Panc1 (cell line): Measurements from ENCODE around the gene NUP210L. TPM values are rescaled to one million over a fixed set of nuclear protein-coding genes. Genes with fewer than 3 reads are reported as not detected.

Source experiments
- ATAC-seq: fragments of 200-7000 bp; cut with Tn5 transposase; 2 replicates; pipeline ENCODE4 v1.9.1; 2020; ENCODE audit warnings: mild to moderate bottlenecking, moderate library complexity
- BruUV-seq: library from RNA; stranded (reverse); fragments of 400-500 nt; replicated peaks from 2 replicates; lab custom pipeline; 2021; lab: Mats Ljungman, UMichigan
- CTCF ChIA-PET: fragments of 300-600 bp; sonication (Branson Sonifier 250); formaldehyde crosslinking; loops from one replicate; lab custom pipeline; 2022; ENCODE audit warnings: antibody characterized with exemption; lab: Charles Lee
- POLR2A ChIA-PET: fragments of 300-600 bp; sonication (Branson Sonifier 250); formaldehyde crosslinking; loops from one replicate; lab custom pipeline; 2022; ENCODE audit warnings: antibody characterized with exemption; lab: Charles Lee
- DNase-seq: peaks from one replicate; pipeline ENCODE4 v3.0.0-alpha.2; 2010; ENCODE audit warnings: low read depth, low spot score
- H3K27ac ChIP-seq: 2 replicates; pipeline ENCODE4 v1.5.1; 2011; ENCODE audit warnings: mild to moderate bottlenecking, low read length, inconsistent platforms
- H3K27me3 ChIP-seq: fragments of 200-500 bp; sonication (Bioruptor generic); 2 replicates; pipeline ENCODE4 v1.6.0; 2014; ENCODE audit warnings: low read length, inconsistent platforms; ENCODE audit not compliant: control insufficient read depth, insufficient read depth
- H3K36me3 ChIP-seq: fragments of 200-500 bp; sonication (Bioruptor generic); 2 replicates; pipeline ENCODE4 v1.5.1; 2014; ENCODE audit warnings: inconsistent platforms, mild to moderate bottlenecking, low read length, moderate library complexity; ENCODE audit not compliant: control insufficient read depth, insufficient read depth
- H3K4me1 ChIP-seq: 2 replicates; pipeline ENCODE4 v1.5.1; 2011; ENCODE audit warnings: inconsistent platforms, mild to moderate bottlenecking, low read length, moderate library complexity; ENCODE audit not compliant: control insufficient read depth, insufficient read depth
- H3K4me3 ChIP-seq, 2 experiments: 2 replicates each; pipeline ENCODE4 v1.5.1; 2011 to 2012; ENCODE audit warnings: low read depth in 2 of 2, low read length in 2 of 2, mild to moderate bottlenecking in 2 of 2, inconsistent platforms in 1 of 2, moderate library complexity in 1 of 2
- H3K9me3 ChIP-seq: fragments of 200-500 bp; sonication (Bioruptor generic); 2 replicates; pipeline ENCODE4 v1.5.1; 2014; ENCODE audit warnings: low read depth, mild to moderate bottlenecking, inconsistent platforms, low read length, moderate library complexity; ENCODE audit not compliant: control insufficient read depth, insufficient read depth
- POLR2AphosphoS5 ChIP-seq: IDR thresholded peaks from 2 replicates; pipeline ENCODE4 v1.6.1; 2012; ENCODE audit warnings: mild to moderate bottlenecking, low read depth, low read length, moderate library complexity
- SIN3A ChIP-seq: IDR thresholded peaks from 2 replicates; pipeline ENCODE4 v1.6.1; 2012; ENCODE audit warnings: low read depth, mild to moderate bottlenecking, low read length, moderate library complexity, borderline replicate concordance; ENCODE audit not compliant: insufficient read depth
- TCF7L2 ChIP-seq: IDR thresholded peaks from 2 replicates; pipeline ENCODE4 v1.6.1; 2011; ENCODE audit warnings: mild to moderate bottlenecking, low read depth, low read length, inconsistent platforms
- in situ Hi-C: cut with HindIII; loops from 2 replicates; pipeline ENCODE4 v1.10.0; 2016; ENCODE audit warnings: low sequenced_read_pairs, low pct_unique_long_range_greater_than_20kb
- intact Hi-C: fragments of 100-400 bp; cut with micrococcal nuclease; formaldehyde crosslinking; loops from one replicate; pipeline ENCODE4 v1.10.0; 2022; ENCODE audit not compliant: unreplicated experiment
- total RNA-seq: library from RNA; stranded (reverse); gene quantifications from one replicate; pipeline ENCODE4 v1.2.1, GENCODE V29; 2021; ENCODE audit not compliant: unreplicated experiment
- TF ChIP-seq, protein P1 (sequence below): fragments of 450-650 bp; IDR thresholded peaks from 2 replicates; pipeline ENCODE4 v1.5.1; 2017; ENCODE audit warnings: mild to moderate bottlenecking
- TF ChIP-seq, protein P2 (sequence below), 2 experiments: IDR thresholded peaks; 2 replicates each; pipeline ENCODE4 v1.6.1; 2011 to 2012; ENCODE audit warnings: low read depth in 2 of 2, control low read depth in 1 of 2, low read length in 1 of 2, mild to moderate bottlenecking in 1 of 2, moderate library complexity in 1 of 2; ENCODE audit not compliant: insufficient read depth in 1 of 2

Gene NUP210L
- total RNA-seq, 1 experiment from 2014 or later: 0.05 TPM

- ATAC-seq (no peak), DNase-seq (no peak)
- no peak overlapping the region for H3K4me3 ChIP-seq
- no peak overlapping the region for H3K27ac ChIP-seq
- in situ Hi-C loops: no loop called here
- ChIA-PET POLR2A (no interaction called here), CTCF (no interaction called here)
- intact Hi-C loops: no loop called here
- no peaks in the 10 kb centered on the region for H3K9me3 ChIP-seq
- TF ChIP-seq, protein P1, sequence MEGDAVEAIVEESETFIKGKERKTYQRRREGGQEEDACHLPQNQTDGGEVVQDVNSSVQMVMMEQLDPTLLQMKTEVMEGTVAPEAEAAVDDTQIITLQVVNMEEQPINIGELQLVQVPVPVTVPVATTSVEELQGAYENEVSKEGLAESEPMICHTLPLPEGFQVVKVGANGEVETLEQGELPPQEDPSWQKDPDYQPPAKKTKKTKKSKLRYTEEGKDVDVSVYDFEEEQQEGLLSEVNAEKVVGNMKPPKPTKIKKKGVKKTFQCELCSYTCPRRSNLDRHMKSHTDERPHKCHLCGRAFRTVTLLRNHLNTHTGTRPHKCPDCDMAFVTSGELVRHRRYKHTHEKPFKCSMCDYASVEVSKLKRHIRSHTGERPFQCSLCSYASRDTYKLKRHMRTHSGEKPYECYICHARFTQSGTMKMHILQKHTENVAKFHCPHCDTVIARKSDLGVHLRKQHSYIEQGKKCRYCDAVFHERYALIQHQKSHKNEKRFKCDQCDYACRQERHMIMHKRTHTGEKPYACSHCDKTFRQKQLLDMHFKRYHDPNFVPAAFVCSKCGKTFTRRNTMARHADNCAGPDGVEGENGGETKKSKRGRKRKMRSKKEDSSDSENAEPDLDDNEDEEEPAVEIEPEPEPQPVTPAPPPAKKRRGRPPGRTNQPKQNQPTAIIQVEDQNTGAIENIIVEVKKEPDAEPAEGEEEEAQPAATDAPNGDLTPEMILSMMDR: no peak
- TF ChIP-seq, protein P2, sequence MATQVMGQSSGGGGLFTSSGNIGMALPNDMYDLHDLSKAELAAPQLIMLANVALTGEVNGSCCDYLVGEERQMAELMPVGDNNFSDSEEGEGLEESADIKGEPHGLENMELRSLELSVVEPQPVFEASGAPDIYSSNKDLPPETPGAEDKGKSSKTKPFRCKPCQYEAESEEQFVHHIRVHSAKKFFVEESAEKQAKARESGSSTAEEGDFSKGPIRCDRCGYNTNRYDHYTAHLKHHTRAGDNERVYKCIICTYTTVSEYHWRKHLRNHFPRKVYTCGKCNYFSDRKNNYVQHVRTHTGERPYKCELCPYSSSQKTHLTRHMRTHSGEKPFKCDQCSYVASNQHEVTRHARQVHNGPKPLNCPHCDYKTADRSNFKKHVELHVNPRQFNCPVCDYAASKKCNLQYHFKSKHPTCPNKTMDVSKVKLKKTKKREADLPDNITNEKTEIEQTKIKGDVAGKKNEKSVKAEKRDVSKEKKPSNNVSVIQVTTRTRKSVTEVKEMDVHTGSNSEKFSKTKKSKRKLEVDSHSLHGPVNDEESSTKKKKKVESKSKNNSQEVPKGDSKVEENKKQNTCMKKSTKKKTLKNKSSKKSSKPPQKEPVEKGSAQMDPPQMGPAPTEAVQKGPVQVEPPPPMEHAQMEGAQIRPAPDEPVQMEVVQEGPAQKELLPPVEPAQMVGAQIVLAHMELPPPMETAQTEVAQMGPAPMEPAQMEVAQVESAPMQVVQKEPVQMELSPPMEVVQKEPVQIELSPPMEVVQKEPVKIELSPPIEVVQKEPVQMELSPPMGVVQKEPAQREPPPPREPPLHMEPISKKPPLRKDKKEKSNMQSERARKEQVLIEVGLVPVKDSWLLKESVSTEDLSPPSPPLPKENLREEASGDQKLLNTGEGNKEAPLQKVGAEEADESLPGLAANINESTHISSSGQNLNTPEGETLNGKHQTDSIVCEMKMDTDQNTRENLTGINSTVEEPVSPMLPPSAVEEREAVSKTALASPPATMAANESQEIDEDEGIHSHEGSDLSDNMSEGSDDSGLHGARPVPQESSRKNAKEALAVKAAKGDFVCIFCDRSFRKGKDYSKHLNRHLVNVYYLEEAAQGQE (IDR thresholded peaks at IDR 0.05; ENCODE audit: insufficient read depth in 1 of 2, low read depth in 2 of 2, low read length in 1 of 2): no peak
- TF ChIP-seq TCF7L2: no peak
- TF ChIP-seq SIN3A: no peak
- no peaks in the 10 kb centered on the region for H3K4me1 ChIP-seq
- H3K27me3 ChIP-seq: no peaks in the 10 kb centered on the region
- H3K36me3 ChIP-seq: peaks cover 79% of the 10 kb centered on the region
- BruUV-seq: no TSS peak
Measured at GRCh38 chr1:154167461-154167860, 12.6 kb upstream of the NUP210L start.

DNA sequence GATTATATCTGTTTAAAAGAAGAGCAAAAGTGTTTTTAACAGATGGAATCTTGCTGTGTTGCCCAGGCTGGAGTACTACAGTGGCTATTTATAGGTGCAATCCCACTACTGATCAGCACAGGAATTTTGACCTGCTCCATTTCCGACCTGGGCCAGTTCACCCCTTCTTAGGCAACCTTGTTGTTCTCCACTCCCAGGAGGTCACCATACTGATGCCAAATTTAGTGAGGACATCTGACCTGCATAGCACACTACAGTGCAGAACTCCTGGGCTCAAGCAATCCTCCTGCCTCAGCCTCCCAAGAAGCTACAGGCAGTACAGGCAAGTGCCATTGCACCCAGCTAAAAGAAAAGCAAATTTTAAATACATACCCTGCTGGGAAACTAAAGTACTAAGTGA lies 11.3 kb upstream of the NUP210L start:
- no peaks in the 10 kb centered on the region for H3K4me1 ChIP-seq
- POLR2A ChIA-PET: interaction anchor here (0.7 kb wide), 1 partner anchor 105 kb away, joined by 4 read pairs; no protein-coding TSS in a partner anchor
- no peak for TF ChIP-seq SIN3A
- TF ChIP-seq, protein P2 (IDR thresholded peaks at IDR 0.05; ENCODE audit: insufficient read depth in 1 of 2, low read depth in 2 of 2, low read length in 1 of 2): no peak
- TF ChIP-seq TCF7L2: no peak
- no peak for TF ChIP-seq POLR2AphosphoS5
- TF ChIP-seq, protein P1: no peak
- no peak overlapping the region for H3K4me3 ChIP-seq
- CTCF ChIA-PET: no interaction called here
- BruUV-seq: no TSS peak
- in situ Hi-C loops (no loop called here), intact Hi-C loops (no loop called here)
- peaks cover 72% of the 10 kb centered on the region for H3K36me3 ChIP-seq
- no peak overlapping the region for H3K27ac ChIP-seq
- H3K9me3 ChIP-seq: no peaks in the 10 kb centered on the region
- no peaks in the 10 kb centered on the region for H3K27me3 ChIP-seq
- ATAC-seq: no peak
- no peak for DNase-seq
